AG10803 (cell line): ENCODE results near the gene APLP2.

Source experiments
- DNase-seq: peaks from one replicate; pipeline ENCODE4 v3.0.0; 2010; ENCODE audit warnings: low read depth
- H3K4me3 ChIP-seq: 2 replicates; pipeline ENCODE4 v1.5.1; 2011; ENCODE audit warnings: mild to moderate bottlenecking, low read length, control low read depth
- CTCF ChIP-seq: conservative IDR thresholded peaks from 2 replicates; pipeline ENCODE4 v1.5.1; 2011; ENCODE audit warnings: mild to moderate bottlenecking, low read length, control low read depth, inconsistent platforms

The APLP2 gene

GRCh38 chr11:130096823-130097222 lies 27.1 kb downstream of the APLP2 start:
- no peak for DNase-seq
- H3K4me3 ChIP-seq: no peak overlapping the region

GRCh38 chr11:130097285-130097684 lies 27.6 kb downstream of the APLP2 start:
- no peak for DNase-seq
- H3K4me3 ChIP-seq: no peak overlapping the region
- no peak for TF ChIP-seq CTCF

More at GRCh38 chr11:130096823-130097222, 27.1 kb downstream of the APLP2 start:
- no peak for TF ChIP-seq CTCF

GRCh38 chr11:130099356-130099755 lies 29.7 kb downstream of the APLP2 start:
- H3K4me3 ChIP-seq: no peak overlapping the region
- no peak for TF ChIP-seq CTCF
- no peak for DNase-seq

GRCh38 chr11:130100381-130101095 lies 30.8 kb downstream of the APLP2 start:
- no peak for TF ChIP-seq CTCF
- DNase-seq: no peak
- no peak overlapping the region for H3K4me3 ChIP-seq

GRCh38 chr11:130101661-130102060 lies 32.0 kb downstream of the APLP2 start:
- no peak for DNase-seq
- no peak overlapping the region for H3K4me3 ChIP-seq

GRCh38 chr11:130102301-130103249 lies 32.9 kb downstream of the APLP2 start:
- TF ChIP-seq CTCF: no peak
- no peak overlapping the region for H3K4me3 ChIP-seq
- no peak for DNase-seq

More at GRCh38 chr11:130101661-130102060, 32.0 kb downstream of the APLP2 start:
- no peak for TF ChIP-seq CTCF
